PC-9 (cell line): Measurements from ENCODE around the gene C10orf62. TPM values are rescaled to one million over a fixed set of nuclear protein-coding genes. Genes with fewer than 3 reads are reported as not detected.

Source experiments
- BruUV-seq: library from RNA; stranded (reverse); fragments of 400-500 nt; replicated peaks from 2 replicates; lab custom pipeline; 2021; lab: Mats Ljungman, UMichigan
- CTCF ChIA-PET: fragments of 300-600 bp; sonication (Branson Sonifier 250); formaldehyde crosslinking; loops from one replicate; lab custom pipeline; 2022; ENCODE audit warnings: antibody characterized with exemption; lab: Charles Lee
- POLR2A ChIA-PET: fragments of 300-600 bp; sonication (Branson Sonifier 250); formaldehyde crosslinking; loops from one replicate; lab custom pipeline; 2022; ENCODE audit warnings: antibody characterized with exemption; ENCODE audit not compliant: unreplicated experiment; lab: Charles Lee
- DNase-seq, 2 experiments: peaks; one replicate each; pipeline versions ENCODE4 v3.0.0 to v3.0.0-alpha.2; 2015 to 2022; ENCODE audit warnings: mixed read lengths in 1 of 2
- H2AFZ ChIP-seq: fragments of 200-600 bp; sonication (generic); 2 replicates; pipeline ENCODE4 v1.8.1; 2017; ENCODE audit warnings: antibody characterized with exemption
- H3F3A ChIP-seq: fragments of 200-600 bp; sonication (generic); 2 replicates; pipeline ENCODE4 v1.8.1; 2017; ENCODE audit warnings: antibody characterized with exemption, mild to moderate bottlenecking, low read depth; ENCODE audit not compliant: insufficient read depth
- H3K27ac ChIP-seq: fragments of 200-600 bp; sonication (generic); 2 replicates; pipeline ENCODE4 v1.6.1; 2016; ENCODE audit warnings: mixed run types
- H3K27me3 ChIP-seq: fragments of 200-600 bp; sonication (generic); 2 replicates; pipeline ENCODE4 v1.6.1; 2016; ENCODE audit warnings: low read depth, mixed run types; ENCODE audit not compliant: insufficient read depth
- H3K36me3 ChIP-seq: fragments of 200-600 bp; sonication (generic); 2 replicates; pipeline ENCODE4 v1.6.1; 2016; ENCODE audit warnings: low read depth, mixed run types
- H3K4me1 ChIP-seq: fragments of 200-600 bp; sonication (generic); replicated peaks from 2 replicates; pipeline ENCODE4 v1.6.1; 2016; ENCODE audit warnings: mixed run types; ENCODE audit not compliant: insufficient read depth
- H3K4me2 ChIP-seq: fragments of 200-600 bp; sonication (generic); 2 replicates; pipeline ENCODE4 v1.6.1; 2017; ENCODE audit warnings: mixed run types
- H3K4me3 ChIP-seq: fragments of 200-600 bp; sonication (generic); 2 replicates; pipeline ENCODE4 v1.6.1; 2016; ENCODE audit warnings: mixed run types
- H3K79me2 ChIP-seq: fragments of 200-600 bp; sonication (generic); 2 replicates; pipeline ENCODE4 v1.6.1; 2017; ENCODE audit warnings: low read depth, mixed run types
- H3K9me2 ChIP-seq: fragments of 200-600 bp; sonication (generic); 2 replicates; pipeline ENCODE4 v1.8.1; 2017; ENCODE audit warnings: mild to moderate bottlenecking; ENCODE audit not compliant: insufficient read depth
- H3K9me3 ChIP-seq: fragments of 200-600 bp; sonication (generic); 2 replicates; pipeline ENCODE4 v1.8.1; 2016; ENCODE audit warnings: low read depth; ENCODE audit not compliant: insufficient read depth
- H4K20me1 ChIP-seq: fragments of 200-600 bp; sonication (generic); 2 replicates; pipeline ENCODE4 v1.8.1; 2017; ENCODE audit not compliant: insufficient read depth
- CTCF ChIP-seq: fragments of 200-600 bp; sonication (generic); conservative IDR thresholded peaks from 2 replicates; pipeline ENCODE4 v1.6.1; 2017; ENCODE audit warnings: mixed run types, antibody characterized with exemption, mild to moderate bottlenecking, moderate library complexity
- EZH2 ChIP-seq: fragments of 200-600 bp; sonication (generic); IDR thresholded peaks from 2 replicates; pipeline ENCODE4 v1.8.0; 2017; ENCODE audit warnings: antibody characterized with exemption, low read depth
- intact Hi-C: fragments of 100-400 bp; cut with micrococcal nuclease; formaldehyde crosslinking; loops from one replicate; pipeline ENCODE4 v1.10.0; 2022; ENCODE audit not compliant: unreplicated experiment
- total RNA-seq: library from RNA; stranded (reverse); gene quantifications from 2 replicates; pipeline ENCODE4 v1.2.3, GENCODE V29; 2021

Gene C10orf62
- total RNA-seq, 1 experiment from 2014 or later, result 0.59 TPM

- ChIA-PET CTCF (no interaction called here), POLR2A (interaction anchor here (0.5 kb wide), 1 partner anchor 26 kb away, joined by 3 read pairs; no protein-coding TSS in a partner anchor)
- TF ChIP-seq EZH2, result no peak
- H3K9me3 ChIP-seq, result no peaks in the 10 kb centered on the region
- intact Hi-C loops, result loop anchor here (5.0 kb wide), 1 partner anchor 108 kb away; no protein-coding TSS in a partner anchor
- peaks cover 76% of the 10 kb centered on the region for H3K4me1 ChIP-seq
- DNase-seq, result no peak
- no peak overlapping the region for H3K4me3 ChIP-seq
- no peaks in the 10 kb centered on the region for H4K20me1 ChIP-seq
- BruUV-seq, result no TSS peak
- no peaks in the 10 kb centered on the region for H3K9me2 ChIP-seq
- no peaks in the 10 kb centered on the region for H3K27me3 ChIP-seq
- H3K4me2 ChIP-seq, result peak overlapping the region; percentile 76
- H2AFZ ChIP-seq, result no peak overlapping the region
- H3K27ac ChIP-seq, result peak overlapping the region; percentile 74
- no peaks in the 10 kb centered on the region for H3K36me3 ChIP-seq
- no peaks in the 10 kb centered on the region for H3K79me2 ChIP-seq
- peaks cover 44% of the 10 kb centered on the region; the same call in 1 of the 2 replicates for H3F3A ChIP-seq
Measured at GRCh38 chr10:97570146-97570788, 19.3 kb upstream of the C10orf62 start.

GRCh38 chr10:97570789-97571471 lies 18.6 kb upstream of the C10orf62 start:
- ChIA-PET CTCF (interaction anchor here (0.7 to 1.7 kb wide), 5 partner anchors 13 to 157 kb away, joined by 3 to 5 read pairs (median 4); partner anchors contain the start of gene HOGA1), POLR2A (interaction anchor here (0.5 kb wide), 1 partner anchor 25 kb away, joined by 3 read pairs; no protein-coding TSS in a partner anchor)
- no peaks in the 10 kb centered on the region for H3K79me2 ChIP-seq
- H3K27ac ChIP-seq, result peak overlapping the region; percentile 74
- peak overlapping the region; percentile 76 for H3K4me2 ChIP-seq
- H3K4me3 ChIP-seq, result no peak overlapping the region
- TF ChIP-seq EZH2 (no peak), CTCF (no peak)
- no TSS peak for BruUV-seq
- H4K20me1 ChIP-seq, result no peaks in the 10 kb centered on the region
- H3K36me3 ChIP-seq, result no peaks in the 10 kb centered on the region
- H3K27me3 ChIP-seq, result no peaks in the 10 kb centered on the region
- no peaks in the 10 kb centered on the region for H3K9me2 ChIP-seq
- peaks cover 46% of the 10 kb centered on the region; the same call in 1 of the 2 replicates for H3F3A ChIP-seq
- no peak overlapping the region for H2AFZ ChIP-seq
- intact Hi-C loops, result loop anchor here (1.0 to 5.0 kb wide), 2 partner anchors 73 to 109 kb away; partner anchors contain the start of genes MMS19 and UBTD1
- no peaks in the 10 kb centered on the region for H3K9me3 ChIP-seq
- peak in 1 of 2 experiments; percentile 9 for DNase-seq
- peaks cover 72% of the 10 kb centered on the region for H3K4me1 ChIP-seq

GRCh38 chr10:97571622-97572021 lies 17.9 kb upstream of the C10orf62 start:
- Histone ChIP-seq H3K4me1 (peaks cover 65% of the 10 kb centered on the region), H3K79me2 (no peaks in the 10 kb centered on the region), H3K4me2 (peak overlapping the region; percentile 76), H3F3A (peaks cover 44% of the 10 kb centered on the region; the same call in 1 of the 2 replicates), H2AFZ (no peak overlapping the region), H3K27me3 (no peaks in the 10 kb centered on the region), H3K27ac (peak overlapping the region; percentile 93), H3K9me3 (no peaks in the 10 kb centered on the region), H3K4me3 (peak overlapping the region; percentile 14; the same call in 1 of the 2 replicates), H3K9me2 (no peaks in the 10 kb centered on the region), H4K20me1 (no peaks in the 10 kb centered on the region), H3K36me3 (no peaks in the 10 kb centered on the region)
- intact Hi-C loops, result loop anchor here (1.0 to 5.0 kb wide), 2 partner anchors 73 to 109 kb away; partner anchors contain the start of genes MMS19 and UBTD1
- DNase-seq, result peak; percentile 77 to 96
- BruUV-seq, result no TSS peak
- TF ChIP-seq EZH2 (no peak), CTCF (no peak)
- ChIA-PET CTCF (interaction anchor here (0.7 to 1.7 kb wide), 5 partner anchors 12 to 157 kb away, joined by 3 to 5 read pairs (median 4); partner anchors contain the start of gene HOGA1), POLR2A (no interaction called here)
